Endothelial cell (in vitro differentiated cells): ENCODE results near the gene FOXR1. TPM values are rescaled to one million over a fixed set of nuclear protein-coding genes. Genes with fewer than 3 reads are reported as not detected.

ENCODE experiments used
- DNase-seq: peaks from one replicate; pipeline ENCODE4 v3.0.0; 2021; ENCODE audit warnings: low spot score
- H3K27ac Mint-ChIP-seq: one replicate; pipeline ENCODE4 v1.8.0; 2021; ENCODE audit warnings: mixed read lengths, inconsistent platforms; ENCODE audit not compliant: unreplicated experiment
- H3K27me3 Mint-ChIP-seq: one replicate; pipeline ENCODE4 v1.8.0; 2021; ENCODE audit warnings: mild to moderate bottlenecking, moderate library complexity, mixed read lengths, inconsistent platforms; ENCODE audit not compliant: unreplicated experiment
- H3K36me3 Mint-ChIP-seq: one replicate; pipeline ENCODE4 v1.8.0; 2021; ENCODE audit warnings: mild to moderate bottlenecking, low read depth, mixed read lengths, inconsistent platforms; ENCODE audit not compliant: unreplicated experiment
- H3K4me1 Mint-ChIP-seq: one replicate; pipeline ENCODE4 v1.8.0; 2021; ENCODE audit warnings: mild to moderate bottlenecking, mixed read lengths, inconsistent platforms; ENCODE audit not compliant: unreplicated experiment
- H3K4me3 Mint-ChIP-seq: one replicate; pipeline ENCODE4 v1.8.0; 2021; ENCODE audit warnings: mild to moderate bottlenecking, mixed read lengths, inconsistent platforms; ENCODE audit not compliant: unreplicated experiment
- H3K9me3 Mint-ChIP-seq: one replicate; pipeline ENCODE4 v1.8.0; 2021; ENCODE audit warnings: mixed read lengths, inconsistent platforms; ENCODE audit not compliant: unreplicated experiment
- total RNA-seq: library from RNA; stranded (reverse); fragmentation: NEBNext Ultra II Directional; extraction: Animal tissue kit (Norgen Biotek cat#: 25700); gene quantifications from one replicate; pipeline ENCODE4 v1.2.1, GENCODE V29; 2021; ENCODE audit not compliant: unreplicated experiment
- TF ChIP-seq, protein P1 (sequence below): fragments of 200-600 bp; sonication (generic); IDR thresholded peaks from one replicate; pipeline ENCODE4 v1.5.0; 2021; ENCODE audit warnings: antibody characterized with exemption; ENCODE audit not compliant: unreplicated experiment

FOXR1 gene
- total RNA-seq, 1 donor from 2014 or later, result not detected

- peak; percentile 63 for DNase-seq
- H3K4me3 Mint-ChIP-seq, result peak overlapping the region; percentile 92
- H3K4me1 Mint-ChIP-seq, result peaks cover 47% of the 10 kb centered on the region
- peaks cover 3% of the 10 kb centered on the region for H3K36me3 Mint-ChIP-seq
- TF ChIP-seq, protein P1, sequence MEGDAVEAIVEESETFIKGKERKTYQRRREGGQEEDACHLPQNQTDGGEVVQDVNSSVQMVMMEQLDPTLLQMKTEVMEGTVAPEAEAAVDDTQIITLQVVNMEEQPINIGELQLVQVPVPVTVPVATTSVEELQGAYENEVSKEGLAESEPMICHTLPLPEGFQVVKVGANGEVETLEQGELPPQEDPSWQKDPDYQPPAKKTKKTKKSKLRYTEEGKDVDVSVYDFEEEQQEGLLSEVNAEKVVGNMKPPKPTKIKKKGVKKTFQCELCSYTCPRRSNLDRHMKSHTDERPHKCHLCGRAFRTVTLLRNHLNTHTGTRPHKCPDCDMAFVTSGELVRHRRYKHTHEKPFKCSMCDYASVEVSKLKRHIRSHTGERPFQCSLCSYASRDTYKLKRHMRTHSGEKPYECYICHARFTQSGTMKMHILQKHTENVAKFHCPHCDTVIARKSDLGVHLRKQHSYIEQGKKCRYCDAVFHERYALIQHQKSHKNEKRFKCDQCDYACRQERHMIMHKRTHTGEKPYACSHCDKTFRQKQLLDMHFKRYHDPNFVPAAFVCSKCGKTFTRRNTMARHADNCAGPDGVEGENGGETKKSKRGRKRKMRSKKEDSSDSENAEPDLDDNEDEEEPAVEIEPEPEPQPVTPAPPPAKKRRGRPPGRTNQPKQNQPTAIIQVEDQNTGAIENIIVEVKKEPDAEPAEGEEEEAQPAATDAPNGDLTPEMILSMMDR, result no peak
- peaks cover 25% of the 10 kb centered on the region for H3K27me3 Mint-ChIP-seq
- H3K27ac Mint-ChIP-seq, result peak overlapping the region; percentile 83
- no peaks in the 10 kb centered on the region for H3K9me3 Mint-ChIP-seq
Measured at GRCh38 chr11:118924591-118925585, 46.7 kb upstream of the FOXR1 start.

- H3K4me3 Mint-ChIP-seq, result peak overlapping the region; percentile 97
- H3K4me1 Mint-ChIP-seq, result peaks cover 39% of the 10 kb centered on the region
- H3K36me3 Mint-ChIP-seq, result peaks cover 3% of the 10 kb centered on the region
- TF ChIP-seq, protein P1, result no peak
- H3K27ac Mint-ChIP-seq, result no peak overlapping the region
- DNase-seq, result no peak
- no peaks in the 10 kb centered on the region for H3K9me3 Mint-ChIP-seq
- H3K27me3 Mint-ChIP-seq, result peaks cover 19% of the 10 kb centered on the region
Measured at GRCh38 chr11:118927554-118928100, 43.9 kb upstream of the FOXR1 start.

DNA sequence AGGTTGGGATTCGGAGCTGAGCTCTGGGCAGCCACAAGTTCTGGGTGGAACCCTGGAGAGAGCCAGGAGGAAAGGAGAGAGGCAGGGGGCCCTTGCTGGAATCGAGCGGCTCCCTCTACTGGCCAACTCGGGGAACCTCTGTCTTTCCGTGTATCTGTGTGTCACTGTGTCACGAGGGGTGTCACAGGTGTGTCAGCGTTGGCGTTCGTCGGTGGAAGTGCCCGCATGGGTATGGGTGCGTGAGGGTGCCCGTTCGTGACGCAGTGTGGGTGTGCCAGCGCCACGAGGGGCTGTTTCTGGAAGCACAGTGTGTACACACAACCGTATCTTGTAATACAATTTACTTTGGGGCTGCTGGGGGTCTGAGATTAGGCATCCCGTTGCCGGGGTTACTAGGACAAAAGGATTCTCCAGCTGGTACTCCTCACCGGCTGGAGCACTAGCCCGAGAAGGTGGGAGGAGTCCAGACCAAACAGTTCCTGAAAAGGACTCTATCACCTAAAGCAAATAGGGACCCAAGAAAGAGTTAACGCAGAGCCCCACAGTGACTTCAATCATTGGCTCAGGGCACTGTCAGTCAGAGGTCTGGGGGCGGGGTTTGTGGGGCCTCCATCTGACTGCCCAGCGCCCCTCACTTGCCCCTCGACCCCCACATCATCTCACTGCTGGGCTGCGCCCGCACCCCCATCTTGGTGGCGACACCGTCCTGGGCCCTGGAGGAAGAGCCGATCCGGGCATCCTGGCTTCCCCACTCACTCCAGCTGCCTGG is 43.3 kb upstream of the FOXR1 start:
- Mint-ChIP-seq H3K9me3 (no peaks in the 10 kb centered on the region), H3K4me3 (peak overlapping the region; percentile 97), H3K27me3 (peaks cover 15% of the 10 kb centered on the region), H3K27ac (peak overlapping the region; percentile 82), H3K36me3 (peaks cover 3% of the 10 kb centered on the region), H3K4me1 (peaks cover 39% of the 10 kb centered on the region)
- peak; percentile 93 for DNase-seq
- TF ChIP-seq, protein P1, result peak; percentile 87

DNA sequence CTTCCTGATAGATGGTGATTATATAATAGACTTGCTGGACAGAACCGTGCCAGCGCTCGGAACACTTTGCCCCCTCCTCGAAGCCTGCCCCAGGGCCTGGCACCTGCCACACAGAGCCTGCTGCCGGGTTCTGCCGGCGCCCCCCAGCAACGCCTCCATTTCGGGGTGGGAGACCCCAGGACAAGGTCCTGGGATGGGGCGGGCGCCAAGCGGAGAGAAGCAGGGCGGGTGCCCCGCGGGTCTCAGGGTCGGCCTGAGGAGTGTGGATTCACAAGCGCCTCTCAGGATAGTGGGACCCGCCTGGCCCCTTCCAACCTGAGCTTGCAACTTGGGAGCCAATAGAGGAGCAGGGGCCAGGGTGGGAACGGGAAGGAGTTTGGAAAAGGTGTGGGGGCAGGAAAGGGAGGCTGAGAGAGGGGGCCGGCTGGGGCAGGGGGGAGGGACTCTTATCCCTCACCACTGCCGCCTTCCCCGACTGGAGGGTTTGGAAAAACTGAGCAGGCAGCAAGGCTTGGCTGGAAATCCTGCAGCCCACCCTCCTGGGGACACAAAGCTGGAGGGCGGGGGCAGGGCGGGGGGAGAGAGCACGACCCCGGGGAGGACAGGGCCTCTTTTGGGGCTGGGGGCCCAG is 42.6 kb upstream of the FOXR1 start:
- peak overlapping the region; percentile 97 for H3K4me3 Mint-ChIP-seq
- H3K36me3 Mint-ChIP-seq, result peaks cover 3% of the 10 kb centered on the region
- no peak overlapping the region for H3K27ac Mint-ChIP-seq
- no peaks in the 10 kb centered on the region for H3K9me3 Mint-ChIP-seq
- peaks cover 33% of the 10 kb centered on the region for H3K4me1 Mint-ChIP-seq
- TF ChIP-seq, protein P1, result no peak
- H3K27me3 Mint-ChIP-seq, result peaks cover 15% of the 10 kb centered on the region
- DNase-seq, result peak; percentile 63
